Spleen (tissue), 11 donors: ENCODE data around the gene KIF18B. TPM values are rescaled to one million over a fixed set of nuclear protein-coding genes. Genes with fewer than 3 reads are reported as not detected.

Experiments
- DNase-seq: peaks from one replicate; pipeline ENCODE4 v3.0.0-alpha.2; 2020
- H3K27ac ChIP-seq, 8 donors: fragments of 200-600 bp; sonication (generic) in 7 of 8; 1 replicate in 4 of 8; 2 replicates in 4 of 8; pipeline versions ENCODE4 v1.5.0 to v1.8.0; 2016 to 2021; ENCODE audit warnings: inconsistent platforms in 4 of 8, mild to moderate bottlenecking in 4 of 8, moderate library complexity in 1 of 8
- H3K27me3 ChIP-seq, 7 donors: fragments of 200-600 bp; sonication (generic) in 6 of 7; replicated peaks in 1 of 7; 1 replicate in 4 of 7; 2 replicates in 3 of 7; pipeline versions ENCODE4 v1.5.0 to v1.8.0; 2016 to 2021; ENCODE audit warnings: inconsistent platforms in 3 of 7, mild to moderate bottlenecking in 1 of 7
- H3K36me3 ChIP-seq, 6 donors: fragments of 200-600 bp; sonication (generic) in 5 of 6; 1 replicate in 4 of 6; 2 replicates in 2 of 6; pipeline versions ENCODE4 v1.5.0 to v1.8.0; 2016 to 2021; ENCODE audit warnings: inconsistent platforms in 2 of 6
- H3K4me1 ChIP-seq, 6 donors: fragments of 200-600 bp; sonication (generic) in 5 of 6; 1 replicate in 3 of 6; 2 replicates in 3 of 6; pipeline versions ENCODE4 v1.5.0 to v1.8.0; 2016 to 2021; ENCODE audit warnings: inconsistent platforms in 3 of 6
- H3K4me3 ChIP-seq, 8 donors: fragments of 200-600 bp; sonication (generic) in 7 of 8; 1 replicate in 4 of 8; 2 replicates in 4 of 8; pipeline versions ENCODE4 v1.5.0 to v1.8.0; 2016 to 2021; ENCODE audit warnings: inconsistent platforms in 4 of 8, mild to moderate bottlenecking in 4 of 8, moderate library complexity in 2 of 8
- H3K9me3 ChIP-seq, 8 donors: fragments of 200-600 bp; sonication (generic) in 7 of 8; 1 replicate in 4 of 8; 2 replicates in 4 of 8; pipeline versions ENCODE4 v1.5.0 to v1.8.0; 2016 to 2021; ENCODE audit warnings: inconsistent platforms in 4 of 8
- POLR2A ChIP-seq, 3 donors: fragments of 450-650 bp; IDR thresholded peaks; one replicate each; pipeline ENCODE4 v1.5.1; 2017; ENCODE audit warnings: antibody characterized with exemption in 3 of 3, mild to moderate bottlenecking in 1 of 3
- POLR2AphosphoS5 ChIP-seq, 3 donors: sonication (generic); formaldehyde crosslinking; IDR thresholded peaks; one replicate each; pipeline ENCODE4 v1.5.1; 2017; ENCODE audit warnings: antibody characterized with exemption in 3 of 3
- WGBS, 5 donors: extraction: QIAGEN DNeasy Blood & Tissue Kit in 3 of 5; methylation state at CpG; one replicate each; pipeline versions ENCODE4 v1.1.5 to v1.1.7; 2013 to 2018; 5-methylcytosine and 5-hydroxymethylcytosine counted together
- intact Hi-C: fragments of 100-400 bp; cut with DNase I; formaldehyde crosslinking; loops from one replicate; pipeline ENCODE4 v1.15.0; 2023; ENCODE audit warnings: low total_unique reads
- polyA plus RNA-seq, 3 donors: library from polyadenylated mRNA; stranded (reverse); fragments of 200-250 nt; gene quantifications; one replicate each; pipeline ENCODE4 v1.2.1, GENCODE V29; 2013
- total RNA-seq, 7 donors: library from RNA; depleted of rRNA in 3 of 7; stranded (reverse); fragments of >200 nt in 3 of 7; fragmentation: NEBNext Ultra II Directional in 4 of 7; extraction: Animal tissue kit (Norgen Biotek cat#: 25700) in 4 of 7; gene quantifications; one replicate each; pipeline versions ENCODE4 v1.1.0 to v1.2.1, GENCODE V29; 2016 to 2021
- TF ChIP-seq, protein P1 (sequence below), 11 experiments: fragments of 200-600 bp in 7 of 11; fragments of 450-650 bp in 4 of 11; sonication (generic) in 4 of 11; IDR thresholded peaks in 8 of 11; conservative IDR thresholded peaks in 3 of 11; 1 replicate in 7 of 11; 2 replicates in 4 of 11; pipeline versions ENCODE4 v1.4.0 to v1.8.0; 2016 to 2021; ENCODE audit warnings: antibody characterized with exemption in 11 of 11, inconsistent platforms in 4 of 11, mild to moderate bottlenecking in 1 of 11
- donor health status: healthy with polysubstance abuse.
- donor health status: DM: no; HTN: no; CAD: no; lungs with moderate emphysema.
- donor health status: DM: no; HTN: no; CAD: no.
- donor health status: Bipolar disorder and iron deficiency.
- donor health status: healthy.
- donor health status: DM: no; HTN: no; CAD: no.
- donor health status: DM: yes; HTN: yes; CAD: no.

The KIF18B gene
- total and polyA plus RNA-seq, 10 donors, result 0.26 to 5.8 (median 1.9) TPM

DNA sequence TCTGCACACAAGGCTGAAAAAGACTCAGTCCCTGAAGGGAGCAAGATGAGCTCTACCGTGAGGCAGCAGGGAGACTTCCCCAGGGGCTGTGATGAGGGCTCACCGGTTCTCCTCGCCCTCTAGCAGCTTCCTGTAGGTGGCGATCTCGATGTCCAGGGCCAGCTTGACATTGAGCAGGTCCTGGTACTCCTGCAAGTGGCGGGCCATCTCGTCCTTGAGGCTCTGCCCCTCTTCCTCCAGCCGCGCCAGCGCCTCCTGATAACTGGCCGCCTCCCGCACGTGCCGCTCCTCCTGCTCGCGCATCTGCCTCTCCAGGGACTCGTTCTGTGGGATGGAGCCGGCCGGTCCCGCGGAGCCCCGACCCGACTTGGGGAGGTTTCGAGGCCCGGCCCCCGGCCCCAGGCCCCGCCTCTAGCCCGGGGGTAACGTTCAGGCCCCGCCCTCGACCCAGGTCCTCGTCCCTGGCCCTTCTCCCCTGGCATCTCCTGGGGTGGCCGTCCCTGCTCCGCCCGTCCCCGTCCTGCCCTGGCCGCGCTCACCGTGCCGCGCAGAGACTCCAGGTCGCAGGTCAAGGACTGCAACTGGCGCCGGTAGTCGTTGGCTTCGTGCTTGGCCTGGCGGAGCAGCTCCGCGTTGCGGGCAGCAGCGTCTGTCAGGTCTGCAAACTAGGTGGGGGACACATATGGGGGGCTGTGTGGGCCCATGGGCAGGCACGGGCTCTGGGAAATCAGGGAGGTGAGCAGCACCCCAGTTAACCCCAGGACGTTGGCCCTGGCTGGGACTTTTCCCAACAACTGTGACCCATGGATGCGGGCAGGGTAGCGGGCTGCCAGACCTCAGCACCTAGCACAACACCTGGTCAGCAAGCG lies 36.2 kb downstream of the KIF18B start:
- Histone ChIP-seq H3K27ac (no peak overlapping the region), H3K4me1 (peaks cover 0 to 32% (median 17%) of the 10 kb centered on the region in 6 donors), H3K36me3 (no peaks in the 10 kb centered on the region), H3K9me3 (no peaks in the 10 kb centered on the region), H3K27me3 (peaks cover 0 to 60% (median 10%) of the 10 kb centered on the region in 7 donors), H3K4me3 (peak overlapping the region in 6 of 8 donors; percentile 9 to 64 (median 30))
- no peak for TF ChIP-seq POLR2A (IDR thresholded peaks at IDR 0.05)
- TF ChIP-seq POLR2AphosphoS5 (IDR thresholded peaks at IDR 0.05), result peak in 1 of 3 donors; percentile 49
- TF ChIP-seq, protein P1, sequence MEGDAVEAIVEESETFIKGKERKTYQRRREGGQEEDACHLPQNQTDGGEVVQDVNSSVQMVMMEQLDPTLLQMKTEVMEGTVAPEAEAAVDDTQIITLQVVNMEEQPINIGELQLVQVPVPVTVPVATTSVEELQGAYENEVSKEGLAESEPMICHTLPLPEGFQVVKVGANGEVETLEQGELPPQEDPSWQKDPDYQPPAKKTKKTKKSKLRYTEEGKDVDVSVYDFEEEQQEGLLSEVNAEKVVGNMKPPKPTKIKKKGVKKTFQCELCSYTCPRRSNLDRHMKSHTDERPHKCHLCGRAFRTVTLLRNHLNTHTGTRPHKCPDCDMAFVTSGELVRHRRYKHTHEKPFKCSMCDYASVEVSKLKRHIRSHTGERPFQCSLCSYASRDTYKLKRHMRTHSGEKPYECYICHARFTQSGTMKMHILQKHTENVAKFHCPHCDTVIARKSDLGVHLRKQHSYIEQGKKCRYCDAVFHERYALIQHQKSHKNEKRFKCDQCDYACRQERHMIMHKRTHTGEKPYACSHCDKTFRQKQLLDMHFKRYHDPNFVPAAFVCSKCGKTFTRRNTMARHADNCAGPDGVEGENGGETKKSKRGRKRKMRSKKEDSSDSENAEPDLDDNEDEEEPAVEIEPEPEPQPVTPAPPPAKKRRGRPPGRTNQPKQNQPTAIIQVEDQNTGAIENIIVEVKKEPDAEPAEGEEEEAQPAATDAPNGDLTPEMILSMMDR (IDR thresholded peaks at IDR 0.05 in 8 of 11, conservative IDR thresholded peaks at IDR 0.05 in 3 of 11), result peak in 7 of 11 experiments; percentile 21 to 67 (median 50)
- intact Hi-C loops, result no loop called here
- WGBS, 5 donors, result 12 to 16% (median 13%) methylated on average over 28 to 56 of the region's 56 CpGs
- DNase-seq, result peak; percentile 80

DNA sequence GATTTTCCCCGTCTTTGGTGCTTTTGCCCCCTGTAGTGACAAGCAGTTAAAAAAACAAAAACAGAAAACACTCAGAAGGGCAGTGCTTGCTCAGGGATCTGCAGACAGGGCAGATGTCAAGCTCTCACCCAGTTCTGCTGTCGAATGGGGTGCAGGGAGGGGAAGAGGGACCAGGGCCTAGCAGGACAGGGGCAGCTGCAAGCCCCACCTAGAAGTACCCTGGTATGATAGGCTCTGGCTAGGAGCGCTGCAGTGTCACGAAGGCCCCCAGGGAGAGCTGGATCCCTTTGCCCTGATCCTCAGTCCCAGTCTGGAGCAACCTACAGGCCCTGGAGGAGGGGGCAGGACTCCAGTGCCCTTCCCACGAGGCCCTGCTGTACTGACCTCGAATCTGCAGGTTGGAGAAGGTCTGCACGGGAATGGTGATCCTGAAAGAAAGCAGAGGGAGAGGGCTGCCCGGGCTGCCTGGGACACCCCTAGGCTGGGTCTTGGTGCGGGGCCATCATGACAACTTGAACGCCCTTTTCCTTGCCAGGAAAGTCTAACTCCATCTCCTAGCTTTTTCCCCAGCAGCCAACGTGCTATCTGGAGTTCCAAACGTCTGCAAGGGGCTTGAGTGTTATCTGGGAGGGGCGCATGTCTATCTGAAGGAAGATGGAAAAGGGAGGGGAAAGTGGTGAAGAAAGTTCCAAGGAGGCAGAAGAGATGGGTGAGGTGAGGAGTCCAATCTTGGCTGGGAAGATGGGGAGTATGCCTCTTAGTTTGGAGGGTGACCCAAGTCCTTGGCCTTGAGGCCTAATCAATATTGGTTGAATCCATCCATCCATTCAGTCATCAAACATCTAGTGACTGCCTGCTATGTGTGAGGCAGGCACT lies 37.1 kb downstream of the KIF18B start:
- H3K27me3 ChIP-seq, result peaks cover 0 to 58% (median 10%) of the 10 kb centered on the region in 7 donors
- H3K27ac ChIP-seq, result no peak overlapping the region
- WGBS, 5 donors, result 86 to 93% (median 90%) methylated on average over 11 to 13 of the region's 13 CpGs
- H3K9me3 ChIP-seq, result no peaks in the 10 kb centered on the region
- no peaks in the 10 kb centered on the region for H3K36me3 ChIP-seq
- TF ChIP-seq, protein P1 (IDR thresholded peaks at IDR 0.05 in 8 of 11, conservative IDR thresholded peaks at IDR 0.05 in 3 of 11), result no peak
- TF ChIP-seq POLR2A (IDR thresholded peaks at IDR 0.05), result no peak
- no peak for TF ChIP-seq POLR2AphosphoS5 (IDR thresholded peaks at IDR 0.05)
- H3K4me1 ChIP-seq, result peaks cover 0 to 32% (median 12%) of the 10 kb centered on the region in 6 donors
- DNase-seq, result peak; percentile 56
- H3K4me3 ChIP-seq, result peak overlapping the region in 1 of 8 donors; percentile 64
- intact Hi-C loops, result no loop called here

DNA sequence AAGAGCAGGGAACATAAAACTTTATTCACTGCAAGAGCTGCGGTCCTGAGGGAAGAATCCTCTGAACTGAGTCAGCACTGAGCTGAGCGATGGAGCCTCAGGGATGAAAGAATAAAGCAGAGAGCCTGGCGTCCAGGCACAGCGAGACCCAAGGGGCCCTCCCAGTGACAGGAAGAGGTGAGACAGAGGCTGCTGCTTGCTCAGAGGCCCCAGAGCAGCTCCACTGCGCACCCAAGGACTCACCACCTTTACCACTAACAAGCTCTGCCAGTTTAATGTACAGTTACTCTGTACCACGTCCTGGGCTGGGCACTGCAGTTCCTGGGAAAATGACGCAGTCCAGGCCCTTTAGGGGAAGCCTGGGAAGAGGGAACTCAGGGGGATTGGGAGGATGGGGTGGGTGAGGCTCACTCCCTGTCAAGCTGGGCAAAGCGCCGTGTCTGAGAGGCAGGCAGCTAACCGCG lies 37.9 kb downstream of the KIF18B start:
- no peak for TF ChIP-seq POLR2AphosphoS5 (IDR thresholded peaks at IDR 0.05)
- no peak for TF ChIP-seq POLR2A (IDR thresholded peaks at IDR 0.05)
- TF ChIP-seq, protein P1 (IDR thresholded peaks at IDR 0.05 in 8 of 11, conservative IDR thresholded peaks at IDR 0.05 in 3 of 11), result no peak
- Histone ChIP-seq H3K27me3 (peaks cover 0 to 51% (median 10%) of the 10 kb centered on the region in 7 donors), H3K27ac (no peak overlapping the region), H3K9me3 (no peaks in the 10 kb centered on the region), H3K4me3 (no peak overlapping the region), H3K4me1 (peaks cover 0 to 28% (median 11%) of the 10 kb centered on the region in 6 donors), H3K36me3 (no peaks in the 10 kb centered on the region)
- intact Hi-C loops, result no loop called here
- peak; percentile 56 for DNase-seq
- WGBS, 5 donors, result 82 to 92% (median 88%) methylated on average over 11 of the region's 11 CpGs
